Glutamatergic neuron (in vitro differentiated cells): Measurements from ENCODE around the gene CPEB2. TPM values are rescaled to one million over a fixed set of nuclear protein-coding genes. Genes with fewer than 3 reads are reported as not detected.

Experiments
- DNase-seq: peaks from one replicate; pipeline ENCODE4 v3.0.0; 2022
- H3K27ac Mint-ChIP-seq: one replicate; pipeline ENCODE4 v1.8.0; 2020; ENCODE audit warnings: mild to moderate bottlenecking, mixed read lengths, inconsistent platforms; ENCODE audit not compliant: unreplicated experiment
- H3K27me3 Mint-ChIP-seq: one replicate; pipeline ENCODE4 v1.8.0; 2020; ENCODE audit warnings: mild to moderate bottlenecking, moderate library complexity, mixed read lengths, inconsistent platforms; ENCODE audit not compliant: unreplicated experiment
- H3K36me3 Mint-ChIP-seq: one replicate; pipeline ENCODE4 v1.8.0; 2020; ENCODE audit warnings: mild to moderate bottlenecking, mixed read lengths, inconsistent platforms; ENCODE audit not compliant: unreplicated experiment
- H3K4me1 Mint-ChIP-seq: one replicate; pipeline ENCODE4 v1.8.0; 2020; ENCODE audit warnings: mild to moderate bottlenecking, low read depth, mixed read lengths, inconsistent platforms; ENCODE audit not compliant: unreplicated experiment
- H3K4me3 Mint-ChIP-seq: one replicate; pipeline ENCODE4 v1.8.0; 2020; ENCODE audit warnings: mild to moderate bottlenecking, mixed read lengths, inconsistent platforms; ENCODE audit not compliant: unreplicated experiment
- H3K9me3 Mint-ChIP-seq: one replicate; pipeline ENCODE4 v1.8.0; 2020; ENCODE audit warnings: mild to moderate bottlenecking, moderate library complexity, mixed read lengths, inconsistent platforms; ENCODE audit not compliant: unreplicated experiment
- total RNA-seq: library from RNA; stranded (reverse); fragmentation: NEBNext Ultra II Directional; extraction: Animal tissue kit (Norgen Biotek cat#: 25700); gene quantifications from one replicate; pipeline ENCODE4 v1.2.1, GENCODE V29; 2021; ENCODE audit not compliant: unreplicated experiment
- TF ChIP-seq, protein P1 (sequence below): fragments of 200-600 bp; sonication (generic); IDR thresholded peaks from one replicate; pipeline ENCODE4 v1.5.0; 2021; ENCODE audit not compliant: partially characterized antibody, unreplicated experiment

Gene CPEB2
- total RNA-seq, 1 donor from 2014 or later: 52.6 TPM

DNA sequence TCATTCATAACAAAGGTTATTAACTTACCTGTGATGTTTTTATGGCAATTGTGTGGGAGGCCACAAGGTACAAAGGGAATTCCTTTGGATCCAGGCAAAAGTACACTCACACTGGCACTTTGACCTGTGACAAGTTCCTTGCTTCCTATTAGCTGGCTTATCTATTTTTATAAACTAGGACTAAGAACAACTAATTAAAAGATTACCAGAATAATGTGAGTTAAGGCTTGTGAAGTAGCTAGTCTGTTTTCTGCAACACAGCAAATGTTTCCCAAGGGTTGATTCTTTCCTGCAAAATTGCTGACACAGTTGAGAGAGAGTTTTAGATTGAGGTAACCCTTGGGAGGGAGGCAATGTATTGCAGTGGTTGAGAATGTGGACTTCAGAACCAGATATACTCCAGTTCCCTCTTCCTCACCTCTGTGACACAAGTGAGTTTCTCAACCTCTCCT lies 107.9 kb downstream of the CPEB2 start:
- TF ChIP-seq, protein P1, sequence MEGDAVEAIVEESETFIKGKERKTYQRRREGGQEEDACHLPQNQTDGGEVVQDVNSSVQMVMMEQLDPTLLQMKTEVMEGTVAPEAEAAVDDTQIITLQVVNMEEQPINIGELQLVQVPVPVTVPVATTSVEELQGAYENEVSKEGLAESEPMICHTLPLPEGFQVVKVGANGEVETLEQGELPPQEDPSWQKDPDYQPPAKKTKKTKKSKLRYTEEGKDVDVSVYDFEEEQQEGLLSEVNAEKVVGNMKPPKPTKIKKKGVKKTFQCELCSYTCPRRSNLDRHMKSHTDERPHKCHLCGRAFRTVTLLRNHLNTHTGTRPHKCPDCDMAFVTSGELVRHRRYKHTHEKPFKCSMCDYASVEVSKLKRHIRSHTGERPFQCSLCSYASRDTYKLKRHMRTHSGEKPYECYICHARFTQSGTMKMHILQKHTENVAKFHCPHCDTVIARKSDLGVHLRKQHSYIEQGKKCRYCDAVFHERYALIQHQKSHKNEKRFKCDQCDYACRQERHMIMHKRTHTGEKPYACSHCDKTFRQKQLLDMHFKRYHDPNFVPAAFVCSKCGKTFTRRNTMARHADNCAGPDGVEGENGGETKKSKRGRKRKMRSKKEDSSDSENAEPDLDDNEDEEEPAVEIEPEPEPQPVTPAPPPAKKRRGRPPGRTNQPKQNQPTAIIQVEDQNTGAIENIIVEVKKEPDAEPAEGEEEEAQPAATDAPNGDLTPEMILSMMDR: no peak

DNA sequence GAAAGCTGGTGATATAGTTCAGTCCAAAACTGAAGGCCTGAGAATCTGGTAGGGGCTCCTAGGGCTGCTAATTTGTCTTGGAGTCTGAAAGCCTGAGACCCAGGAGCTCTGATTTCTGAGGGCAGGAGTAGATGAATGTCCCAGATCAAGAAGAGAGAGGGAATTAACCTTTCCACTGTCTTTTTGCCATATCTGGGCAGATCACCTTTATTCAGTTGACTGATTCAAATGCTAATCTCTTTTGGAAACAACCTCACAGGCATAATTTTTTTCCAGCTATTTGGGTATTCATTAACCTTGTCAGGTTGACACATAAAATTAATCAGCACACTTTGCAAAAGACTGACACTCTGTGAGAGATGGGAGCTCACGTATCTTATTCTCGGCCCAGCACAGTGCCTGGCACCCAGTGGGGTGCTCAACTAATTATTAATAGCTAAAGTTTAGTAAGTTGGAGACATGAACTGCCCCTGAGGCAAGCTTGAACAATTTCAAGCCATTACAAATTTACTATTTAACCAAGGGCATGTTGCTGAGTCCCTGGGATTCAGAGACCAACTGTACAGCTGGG lies 114.3 kb downstream of the CPEB2 start:
- Mint-ChIP-seq H3K27ac (no peak overlapping the region), H3K9me3 (peaks cover 3% of the 10 kb centered on the region), H3K36me3 (no peaks in the 10 kb centered on the region), H3K4me1 (no peaks in the 10 kb centered on the region), H3K27me3 (no peaks in the 10 kb centered on the region), H3K4me3 (no peak overlapping the region)
- TF ChIP-seq, protein P1: no peak
- no peak for DNase-seq

More for the DNA sequence above, 107.9 kb downstream of the CPEB2 start:
- Mint-ChIP-seq H3K4me3 (no peak overlapping the region), H3K27me3 (no peaks in the 10 kb centered on the region), H3K27ac (no peak overlapping the region), H3K4me1 (peaks cover 1% of the 10 kb centered on the region), H3K36me3 (no peaks in the 10 kb centered on the region), H3K9me3 (peaks cover 2% of the 10 kb centered on the region)
- no peak for DNase-seq

DNA sequence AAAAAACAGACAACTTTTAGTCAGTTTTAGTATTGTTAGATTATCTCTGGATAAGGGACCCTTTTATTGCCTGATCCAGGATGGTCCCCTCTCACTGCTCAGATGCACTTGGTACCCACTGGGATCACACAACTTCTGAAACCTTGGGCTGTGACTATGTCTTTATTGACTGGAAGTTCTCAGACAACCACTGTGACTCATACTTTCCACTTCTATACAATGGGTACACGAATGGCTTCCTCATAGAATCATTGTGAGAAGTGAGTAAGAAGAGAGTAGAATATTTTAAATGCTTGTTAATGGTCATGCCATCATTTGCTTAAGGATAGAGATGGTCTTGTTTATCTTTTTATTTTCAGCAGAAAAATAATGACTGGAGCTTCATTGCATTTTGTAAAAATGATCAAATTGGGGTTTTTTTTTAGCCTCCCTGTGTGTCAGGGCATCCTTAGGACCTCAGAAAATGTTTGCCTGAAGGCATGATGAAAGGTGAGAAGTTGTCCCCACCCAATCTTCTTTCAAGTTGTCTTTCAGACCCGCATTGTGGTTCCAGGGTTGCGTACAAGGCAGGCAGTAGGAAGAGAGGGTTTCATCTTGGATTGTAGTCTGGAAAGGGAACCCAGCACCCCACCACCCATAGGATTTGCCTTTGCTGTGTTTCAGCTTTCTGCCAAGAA lies 115.1 kb downstream of the CPEB2 start:
- Mint-ChIP-seq H3K27ac (no peak overlapping the region), H3K9me3 (peaks cover 3% of the 10 kb centered on the region), H3K4me3 (no peak overlapping the region), H3K36me3 (no peaks in the 10 kb centered on the region), H3K27me3 (no peaks in the 10 kb centered on the region), H3K4me1 (no peaks in the 10 kb centered on the region)
- no peak for DNase-seq
- TF ChIP-seq, protein P1: no peak

DNA sequence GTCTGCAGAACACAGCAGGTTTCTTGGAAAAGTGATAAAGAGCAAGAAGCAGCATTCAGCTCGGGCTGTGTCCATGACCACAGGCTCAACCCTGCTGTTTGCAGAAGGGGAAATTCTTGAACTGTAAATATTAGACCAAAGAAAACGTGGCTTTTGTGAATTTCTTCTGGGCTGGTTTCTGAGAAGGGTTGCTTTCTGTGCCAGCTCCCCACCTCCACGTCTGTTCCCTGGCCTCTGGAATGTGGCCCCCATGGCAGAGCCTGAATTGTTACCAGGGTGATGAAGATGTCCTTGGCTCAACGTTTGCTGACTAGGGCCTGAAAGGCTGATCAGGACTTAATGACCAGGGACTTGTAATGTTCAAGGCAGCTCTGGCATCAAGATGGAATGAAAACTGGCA lies 116.0 kb downstream of the CPEB2 start:
- no peaks in the 10 kb centered on the region for H3K4me1 Mint-ChIP-seq
- H3K4me3 Mint-ChIP-seq: no peak overlapping the region
- no peak overlapping the region for H3K27ac Mint-ChIP-seq
- no peaks in the 10 kb centered on the region for H3K27me3 Mint-ChIP-seq
- no peaks in the 10 kb centered on the region for H3K36me3 Mint-ChIP-seq
- H3K9me3 Mint-ChIP-seq: peaks cover 3% of the 10 kb centered on the region
- DNase-seq: no peak
- TF ChIP-seq, protein P1: no peak
